Prostate gland (tissue), 2 donors: ENCODE results near the gene VASH2. TPM values are rescaled to one million over a fixed set of nuclear protein-coding genes. Genes with fewer than 3 reads are reported as not detected.

Source experiments
- DNase-seq: peaks from one replicate; pipeline ENCODE4 v3.0.0-alpha.2; 2019; ENCODE audit warnings: low spot score
- H3K27ac ChIP-seq, 2 donors: fragments of 200-600 bp; sonication (generic); 2 replicates each; pipeline ENCODE4 v1.5.1; 2017 to 2019
- H3K27me3 ChIP-seq: fragments of 200-600 bp; sonication (generic); replicated peaks from 2 replicates; pipeline ENCODE4 v1.5.1; 2019; ENCODE audit not compliant: insufficient read depth
- H3K36me3 ChIP-seq, 2 donors: fragments of 200-600 bp; sonication (generic); 1 replicate in 1 of 2; 2 replicates in 1 of 2; pipeline versions ENCODE4 v1.5.1 to v1.8.1; 2017 to 2019
- H3K4me1 ChIP-seq: fragments of 200-600 bp; sonication (generic); replicated peaks from 2 replicates; pipeline ENCODE4 v1.5.1; 2019
- H3K4me3 ChIP-seq, 2 donors: fragments of 200-600 bp; sonication (generic); 2 replicates each; pipeline ENCODE4 v1.5.1; 2017 to 2019
- H3K9me3 ChIP-seq: fragments of 200-600 bp; sonication (generic); 2 replicates; pipeline ENCODE4 v1.5.1; 2017
- CTCF ChIP-seq, 4 experiments: fragments of 200-600 bp in 2 of 4; fragments of 450-650 bp in 2 of 4; sonication (generic) in 2 of 4; IDR thresholded peaks; 1 replicate in 3 of 4; 2 replicates in 1 of 4; pipeline ENCODE4 v1.5.1; 2016 to 2019; ENCODE audit warnings: antibody characterized with exemption in 4 of 4, mild to moderate bottlenecking in 2 of 4, moderate library complexity in 2 of 4
- POLR2A ChIP-seq: fragments of 450-650 bp; IDR thresholded peaks from one replicate; pipeline ENCODE4 v1.6.1; 2016; ENCODE audit warnings: antibody characterized with exemption, mild to moderate bottlenecking
- POLR2AphosphoS5 ChIP-seq: sonication (generic); formaldehyde crosslinking; IDR thresholded peaks from one replicate; pipeline ENCODE4 v1.6.1; 2017; ENCODE audit warnings: antibody characterized with exemption
- WGBS: methylation state at CpG from one replicate; pipeline ENCODE4 v1.1.5; 2018; 5-methylcytosine and 5-hydroxymethylcytosine counted together
- intact Hi-C: fragments of 100-400 bp; cut with DNase I; formaldehyde crosslinking; loops from one replicate; pipeline ENCODE4 v1.14.2; 2022
- total RNA-seq, 2 donors: library from RNA; depleted of rRNA; stranded (reverse); fragments of >200 nt; gene quantifications; one replicate each; pipeline ENCODE4 v1.1.0, GENCODE V29; 2016

The VASH2 gene
- total RNA-seq, 2 donors from 2014 or later, result 2.6 to 2.7 TPM

GRCh38 chr1:212915245-212916091 lies 34.9 kb upstream of the VASH2 start:
- H3K36me3 ChIP-seq, result no peaks in the 10 kb centered on the region
- no peak overlapping the region for H3K4me3 ChIP-seq
- H3K27me3 ChIP-seq, result no peaks in the 10 kb centered on the region
- TF ChIP-seq CTCF (IDR thresholded peaks at IDR 0.05), result peak in 2 of 4 experiments; percentile 7 to 11
- no peak for TF ChIP-seq POLR2AphosphoS5
- DNase-seq, result no peak
- no peak overlapping the region for H3K27ac ChIP-seq
- intact Hi-C loops, result no loop called here
- WGBS, result 72% methylated on average over 12 of the region's 13 CpGs
- no peaks in the 10 kb centered on the region for H3K9me3 ChIP-seq
- no peaks in the 10 kb centered on the region for H3K4me1 ChIP-seq

DNA sequence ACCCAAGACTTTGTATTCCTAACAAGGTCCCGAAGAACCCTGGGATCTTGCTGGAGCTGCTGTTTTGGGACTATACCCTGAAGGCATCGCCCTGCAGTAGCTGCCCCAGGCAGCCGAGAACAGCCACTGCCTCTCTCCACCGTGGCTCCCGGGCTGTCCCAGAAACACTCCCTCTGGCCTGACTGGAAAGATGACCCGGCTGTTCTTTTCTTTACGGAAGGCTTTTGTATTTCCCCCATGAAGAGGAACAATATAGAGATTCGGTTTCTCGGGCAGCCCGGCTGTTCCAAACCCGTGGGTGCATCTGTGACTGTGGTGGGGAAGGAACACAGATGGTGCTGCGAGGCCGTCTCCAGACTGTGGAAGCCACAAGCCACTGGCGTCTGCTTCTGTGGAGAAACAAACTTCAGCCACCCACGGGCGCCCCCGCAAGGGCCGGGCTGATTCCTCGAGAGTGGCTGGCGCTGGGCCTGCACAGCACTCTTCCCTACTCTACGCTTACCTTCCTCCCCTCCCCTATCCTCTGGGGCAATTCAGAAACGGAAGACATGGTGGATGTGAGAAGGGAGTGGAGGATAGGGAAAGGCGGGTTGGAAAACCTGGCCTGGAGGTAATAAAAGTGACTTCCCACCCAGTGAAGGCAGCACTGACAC lies 33.7 kb upstream of the VASH2 start:
- Histone ChIP-seq H3K9me3 (no peaks in the 10 kb centered on the region), H3K4me1 (no peaks in the 10 kb centered on the region), H3K27me3 (no peaks in the 10 kb centered on the region), H3K27ac (no peak overlapping the region), H3K36me3 (no peaks in the 10 kb centered on the region), H3K4me3 (no peak overlapping the region)
- TF ChIP-seq POLR2AphosphoS5, result no peak
- no peak for TF ChIP-seq CTCF (IDR thresholded peaks at IDR 0.05)
- TF ChIP-seq POLR2A, result no peak
- DNase-seq, result peak; percentile 10
- intact Hi-C loops, result no loop called here
- 12% methylated on average over 22 of the region's 23 CpGs for WGBS

GRCh38 chr1:212917134-212917485 lies 33.2 kb upstream of the VASH2 start:
- Histone ChIP-seq H3K27me3 (no peaks in the 10 kb centered on the region), H3K36me3 (no peaks in the 10 kb centered on the region), H3K4me1 (no peaks in the 10 kb centered on the region), H3K4me3 (no peak overlapping the region), H3K27ac (no peak overlapping the region), H3K9me3 (no peaks in the 10 kb centered on the region)
- TF ChIP-seq POLR2A (no peak), CTCF (IDR thresholded peaks at IDR 0.05) (no peak), POLR2AphosphoS5 (no peak)
- WGBS, result 59% methylated on average over 9 of the region's 9 CpGs
- no peak for DNase-seq
- intact Hi-C loops, result no loop called here

DNA sequence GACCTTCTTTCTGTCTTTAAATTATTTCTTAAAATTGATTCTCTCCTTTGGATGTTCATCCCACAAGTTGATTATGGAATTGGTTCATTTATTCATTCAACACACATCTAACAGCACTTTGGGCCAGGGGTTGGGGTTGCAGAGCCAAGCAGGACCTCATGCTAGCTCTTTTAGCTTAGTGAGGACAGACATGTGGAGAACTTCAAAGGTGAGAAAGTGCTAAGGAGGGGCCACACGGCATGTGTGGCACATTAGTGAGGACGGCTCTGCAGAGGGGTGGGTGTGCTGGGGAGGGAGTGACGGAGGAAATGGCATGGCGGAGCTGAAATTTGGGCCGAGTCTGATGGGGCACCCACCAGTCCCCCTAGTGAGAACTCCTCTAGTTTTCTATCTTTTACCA lies 32.5 kb upstream of the VASH2 start:
- TF ChIP-seq POLR2AphosphoS5 (no peak), CTCF (IDR thresholded peaks at IDR 0.05) (no peak), POLR2A (no peak)
- H3K27me3 ChIP-seq, result no peaks in the 10 kb centered on the region
- no peaks in the 10 kb centered on the region for H3K4me1 ChIP-seq
- H3K27ac ChIP-seq, result no peak overlapping the region
- H3K4me3 ChIP-seq, result no peak overlapping the region
- no peaks in the 10 kb centered on the region for H3K9me3 ChIP-seq
- DNase-seq, result no peak
- intact Hi-C loops, result no loop called here
- no peaks in the 10 kb centered on the region for H3K36me3 ChIP-seq
- WGBS, result 85% methylated on average over 5 of the region's 5 CpGs

- no peak for TF ChIP-seq POLR2AphosphoS5
- no peak for TF ChIP-seq POLR2A
- no peak for TF ChIP-seq CTCF (IDR thresholded peaks at IDR 0.05)
- no peak for DNase-seq
- intact Hi-C loops, result no loop called here
- Histone ChIP-seq H3K9me3 (no peaks in the 10 kb centered on the region), H3K4me1 (no peaks in the 10 kb centered on the region), H3K27me3 (no peaks in the 10 kb centered on the region), H3K36me3 (no peaks in the 10 kb centered on the region), H3K4me3 (no peak overlapping the region), H3K27ac (no peak overlapping the region)
- WGBS, result 93% methylated on average over 2 of the region's 2 CpGs
Measured at GRCh38 chr1:212918824-212919223, 31.5 kb upstream of the VASH2 start.
